ENCODE measurements around the gene TMCC2. TPM values are rescaled to one million over a fixed set of nuclear protein-coding genes. Genes with fewer than 3 reads are reported as not detected.

Gene TMCC2
- total RNA-seq, 1 donor from 2014 or later: 0.53 TPM

DNA sequence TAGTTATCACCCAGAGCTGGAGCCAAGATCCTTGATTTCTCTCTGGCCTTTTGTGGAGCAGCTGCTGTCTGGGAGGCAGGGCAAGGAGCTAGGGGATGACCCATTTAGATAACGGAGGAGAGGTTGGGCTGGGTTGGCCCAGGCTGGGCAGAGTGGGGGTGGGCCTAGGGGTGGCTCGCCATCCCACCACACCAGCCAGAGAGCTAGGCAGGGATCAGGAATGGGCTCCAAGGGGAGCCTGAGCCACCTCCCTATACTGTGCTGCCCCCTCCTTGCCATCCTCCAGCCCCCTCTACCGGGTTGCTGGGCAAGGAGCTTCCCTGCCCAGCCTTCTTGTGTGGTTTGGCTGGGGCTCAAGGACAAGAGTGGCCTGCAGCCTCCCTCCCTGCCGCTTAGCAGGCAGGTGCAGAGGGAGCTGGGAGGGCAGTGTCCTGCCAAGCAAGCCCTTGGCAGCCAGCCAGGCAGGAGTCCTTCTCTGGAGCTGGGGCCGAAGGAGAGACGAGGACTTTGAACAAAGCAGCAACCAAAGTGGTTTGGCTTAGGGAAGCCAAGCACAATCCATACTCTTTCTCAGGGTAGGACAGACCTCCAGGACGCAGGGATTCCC is 89.7 kb downstream of the TMCC2 start:
- Histone ChIP-seq H3K36me3 (ENCODE audit: control insufficient read depth, insufficient read depth, low read length) (no peaks in the 10 kb centered on the region), H3K27me3 (ENCODE audit: control insufficient read depth, insufficient read depth, low read length) (no peaks in the 10 kb centered on the region), H3K4me3 (ENCODE audit: low read depth, low read length) (no peak overlapping the region)
- no peak for DNase-seq (ENCODE audit: low read depth)
- TF ChIP-seq, protein P1, sequence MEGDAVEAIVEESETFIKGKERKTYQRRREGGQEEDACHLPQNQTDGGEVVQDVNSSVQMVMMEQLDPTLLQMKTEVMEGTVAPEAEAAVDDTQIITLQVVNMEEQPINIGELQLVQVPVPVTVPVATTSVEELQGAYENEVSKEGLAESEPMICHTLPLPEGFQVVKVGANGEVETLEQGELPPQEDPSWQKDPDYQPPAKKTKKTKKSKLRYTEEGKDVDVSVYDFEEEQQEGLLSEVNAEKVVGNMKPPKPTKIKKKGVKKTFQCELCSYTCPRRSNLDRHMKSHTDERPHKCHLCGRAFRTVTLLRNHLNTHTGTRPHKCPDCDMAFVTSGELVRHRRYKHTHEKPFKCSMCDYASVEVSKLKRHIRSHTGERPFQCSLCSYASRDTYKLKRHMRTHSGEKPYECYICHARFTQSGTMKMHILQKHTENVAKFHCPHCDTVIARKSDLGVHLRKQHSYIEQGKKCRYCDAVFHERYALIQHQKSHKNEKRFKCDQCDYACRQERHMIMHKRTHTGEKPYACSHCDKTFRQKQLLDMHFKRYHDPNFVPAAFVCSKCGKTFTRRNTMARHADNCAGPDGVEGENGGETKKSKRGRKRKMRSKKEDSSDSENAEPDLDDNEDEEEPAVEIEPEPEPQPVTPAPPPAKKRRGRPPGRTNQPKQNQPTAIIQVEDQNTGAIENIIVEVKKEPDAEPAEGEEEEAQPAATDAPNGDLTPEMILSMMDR (IDR thresholded peaks at IDR 0.05; ENCODE audit: insufficient read depth, low read length, severe bottlenecking): no peak
- FAIRE-seq: no peak

DNA sequence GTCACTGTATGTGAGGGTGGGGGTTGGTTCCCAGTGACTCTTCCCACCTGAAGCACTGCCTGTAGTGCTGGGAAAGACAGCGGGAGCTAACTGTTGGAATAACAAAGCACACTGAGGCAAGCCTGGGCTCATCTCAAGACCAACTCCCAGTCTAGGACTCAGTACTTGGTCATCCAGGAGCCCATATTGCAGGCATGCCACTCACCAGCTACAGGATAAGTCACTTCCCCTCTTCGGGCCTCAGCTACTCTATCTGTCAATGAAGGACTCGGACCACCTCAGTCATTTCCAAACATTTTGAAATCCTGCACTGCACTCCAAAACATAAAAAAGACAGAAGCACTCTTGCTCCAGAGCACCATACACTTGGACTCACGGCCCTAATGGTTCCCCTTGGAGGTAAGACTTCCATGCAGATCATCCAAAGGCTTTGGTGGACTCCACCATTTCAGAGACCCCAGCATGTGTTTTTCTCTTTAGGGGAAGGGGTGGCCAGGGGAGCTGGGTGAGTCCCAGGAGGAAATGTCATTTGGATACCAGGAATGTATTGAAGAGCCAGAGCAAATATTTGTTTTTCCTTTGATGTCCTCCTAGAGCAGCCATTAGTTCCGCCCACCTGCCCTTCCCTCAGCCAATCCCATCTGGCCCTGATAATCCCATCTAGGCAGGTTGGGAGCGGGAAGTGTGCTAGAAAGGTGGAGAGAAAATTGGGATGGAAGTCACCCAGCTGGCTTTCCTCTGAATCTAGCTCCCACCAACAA is 90.7 kb downstream of the TMCC2 start:
- FAIRE-seq: no peak

DNA sequence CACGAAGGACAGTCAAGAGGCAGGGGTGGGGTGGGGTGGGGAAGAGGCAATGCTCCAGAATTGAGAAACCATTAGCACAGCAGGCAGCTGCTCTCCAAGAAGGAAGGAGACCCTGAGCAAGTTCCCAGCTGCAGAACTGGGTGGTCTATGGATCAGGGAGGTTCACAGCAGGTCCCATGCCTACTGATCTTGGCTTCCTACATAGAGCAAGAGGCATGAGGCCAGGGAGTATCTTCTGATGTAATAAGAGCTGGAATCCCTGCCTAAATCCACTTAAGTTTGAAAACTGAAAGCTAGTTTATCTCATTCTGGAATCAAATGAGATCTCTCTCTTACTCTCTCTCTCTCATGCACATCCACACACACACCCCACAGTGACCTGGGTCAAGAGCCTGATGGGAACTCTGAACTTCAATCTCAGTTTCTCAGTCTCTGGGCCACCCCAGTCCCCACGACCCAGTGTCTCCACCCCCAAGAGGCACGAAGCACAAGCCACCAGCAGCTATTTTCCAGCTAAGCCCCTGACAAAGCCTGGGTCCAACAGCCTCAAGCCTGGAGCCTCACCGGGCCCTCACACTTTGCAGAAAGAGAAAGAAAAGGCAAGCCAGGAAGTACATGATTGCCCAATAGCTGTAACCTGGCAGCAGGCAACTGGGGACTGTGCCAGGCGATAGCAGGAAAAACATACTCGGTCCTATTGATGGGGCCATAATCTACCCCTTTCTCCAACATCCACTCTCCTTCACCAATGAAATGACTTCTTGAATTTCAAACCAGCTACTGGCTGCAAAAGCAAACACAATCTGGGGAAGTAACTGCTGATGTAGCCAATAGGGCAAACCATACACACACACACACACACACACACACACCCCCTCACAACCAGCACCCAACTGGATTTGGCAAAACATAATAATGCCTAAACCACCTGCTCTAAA is 91.6 kb downstream of the TMCC2 start:
- peak; percentile 81 for DNase-seq (ENCODE audit: low read depth)
- no peak for FAIRE-seq
- Histone ChIP-seq H3K27me3 (ENCODE audit: control insufficient read depth, insufficient read depth, low read length) (no peaks in the 10 kb centered on the region), H3K36me3 (ENCODE audit: control insufficient read depth, insufficient read depth, low read length) (no peaks in the 10 kb centered on the region), H3K4me3 (ENCODE audit: low read depth, low read length) (peak overlapping the region; percentile 28)
- TF ChIP-seq, protein P1 (IDR thresholded peaks at IDR 0.05; ENCODE audit: insufficient read depth, low read length, severe bottlenecking): no peak

More for the DNA sequence above, 90.7 kb downstream of the TMCC2 start:
- DNase-seq (ENCODE audit: low read depth): peak; percentile 99
- TF ChIP-seq, protein P1 (IDR thresholded peaks at IDR 0.05; ENCODE audit: insufficient read depth, low read length, severe bottlenecking): no peak
- Histone ChIP-seq H3K36me3 (ENCODE audit: control insufficient read depth, insufficient read depth, low read length) (no peaks in the 10 kb centered on the region), H3K27me3 (ENCODE audit: control insufficient read depth, insufficient read depth, low read length) (no peaks in the 10 kb centered on the region), H3K4me3 (ENCODE audit: low read depth, low read length) (peak overlapping the region; percentile 28)

DNA sequence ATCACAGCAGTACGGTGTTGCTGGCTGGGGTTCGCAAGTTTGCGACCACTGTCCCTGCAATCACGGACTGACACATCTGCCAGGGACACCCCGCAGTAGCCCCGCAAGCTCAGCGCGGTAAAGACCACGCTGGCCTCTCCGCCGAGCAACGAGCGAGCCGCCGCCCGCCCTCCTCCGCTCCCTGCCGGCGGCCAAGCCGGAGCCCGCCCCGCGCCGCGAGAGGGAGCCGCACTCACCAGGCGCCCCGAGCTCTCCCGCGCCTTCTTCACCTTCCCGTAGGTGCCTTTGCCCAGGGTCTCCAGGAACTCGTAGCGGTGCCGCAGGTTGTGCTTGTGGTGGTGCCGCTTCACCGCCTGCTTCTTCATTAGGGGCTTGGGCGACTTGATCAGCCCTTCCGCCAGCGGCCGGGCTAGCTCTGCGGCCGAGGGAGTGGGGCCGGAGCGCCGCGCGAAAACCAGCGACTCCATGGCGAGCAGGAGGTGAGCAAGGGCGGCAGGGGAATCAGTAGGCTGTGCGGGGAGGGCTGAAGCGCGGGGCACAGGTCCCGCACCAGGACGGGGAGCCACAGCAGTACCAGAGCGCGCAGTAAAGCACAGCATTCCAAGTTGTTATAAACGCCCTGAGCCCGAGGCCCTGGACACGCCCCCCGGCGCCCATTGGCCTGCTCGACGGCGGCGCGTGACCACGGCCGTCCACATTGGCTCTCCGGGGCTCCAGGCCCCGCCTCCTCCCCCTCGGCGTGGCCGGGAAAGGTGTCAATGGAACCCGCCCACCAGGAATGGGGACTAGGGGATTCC is 93.6 kb downstream of the TMCC2 start, which contains the start of gene NUAK2:
NUAK2 (minus strand) TSS at position 584 of the 797 bp plus-strand sequence; CDS start at position 467, 117 bp downstream.
- TF ChIP-seq, protein P1 (IDR thresholded peaks at IDR 0.05; ENCODE audit: insufficient read depth, low read length, severe bottlenecking): peak; percentile 47
- Histone ChIP-seq H3K27me3 (ENCODE audit: control insufficient read depth, insufficient read depth, low read length) (no peaks in the 10 kb centered on the region), H3K4me3 (ENCODE audit: low read depth, low read length) (peak within 1 kb of the TSS; percentile 78), H3K36me3 (ENCODE audit: control insufficient read depth, insufficient read depth, low read length) (no peaks in the 10 kb centered on the region)
- peak; percentile 79 for DNase-seq (ENCODE audit: low read depth)
- no peak for FAIRE-seq

DNA sequence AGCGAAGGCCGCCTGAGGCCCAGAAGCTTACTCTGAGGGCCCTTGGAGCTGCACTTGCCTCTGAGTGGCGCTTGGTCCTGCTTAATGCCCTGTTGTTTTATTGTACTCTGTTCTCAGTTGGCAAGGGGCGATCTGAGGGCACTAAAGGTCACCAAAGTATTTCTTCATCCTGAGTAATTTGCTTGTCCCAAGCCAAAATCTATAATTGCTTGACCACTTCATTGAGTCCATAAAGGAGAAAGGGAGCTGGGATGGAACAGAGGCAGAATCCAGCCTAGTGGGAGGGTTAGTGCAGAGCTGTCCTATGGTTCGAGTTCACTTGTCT is 94.2 kb downstream of the TMCC2 start:
- no peaks in the 10 kb centered on the region for H3K27me3 ChIP-seq (ENCODE audit: control insufficient read depth, insufficient read depth, low read length)
- TF ChIP-seq, protein P1 (IDR thresholded peaks at IDR 0.05; ENCODE audit: insufficient read depth, low read length, severe bottlenecking): no peak
- no peak for DNase-seq (ENCODE audit: low read depth)
- no peak overlapping the region for H3K4me3 ChIP-seq (ENCODE audit: low read depth, low read length)
- no peak for FAIRE-seq
- H3K36me3 ChIP-seq (ENCODE audit: control insufficient read depth, insufficient read depth, low read length): no peaks in the 10 kb centered on the region
